Loucy (cell line): ENCODE measurements around the gene IDH3G.

Experiments
- H2AFZ ChIP-seq: fragments of 200-600 bp; sonication (generic); 2 replicates; pipeline ENCODE4 v1.6.0; 2016; ENCODE audit warnings: antibody characterized with exemption, mild to moderate bottlenecking, low read length, moderate library complexity
- H3F3A ChIP-seq: fragments of 200-600 bp; 2 replicates; pipeline ENCODE4 v1.6.0; 2016; ENCODE audit warnings: antibody characterized with exemption, low read depth, mild to moderate bottlenecking
- H3K27me3 ChIP-seq: fragments of 200-600 bp; sonication (generic); 2 replicates; pipeline ENCODE4 v1.6.1; 2014; ENCODE audit warnings: low read length, mild to moderate bottlenecking; ENCODE audit not compliant: insufficient read depth, poor library complexity, severe bottlenecking
- H3K36me3 ChIP-seq: fragments of 200-600 bp; sonication (generic); 2 replicates; pipeline ENCODE4 v1.6.1; 2016; ENCODE audit warnings: low read length; ENCODE audit not compliant: insufficient read depth
- H3K4me1 ChIP-seq: fragments of 200-600 bp; sonication (generic); 2 replicates; pipeline ENCODE4 v1.5.1; 2014; ENCODE audit warnings: low read length, mild to moderate bottlenecking; ENCODE audit not compliant: insufficient read depth, poor library complexity, severe bottlenecking
- H3K4me2 ChIP-seq: fragments of 200-600 bp; sonication (generic); 2 replicates; pipeline ENCODE4 v1.6.0; 2014; ENCODE audit warnings: antibody characterized with exemption, low read length, low read depth, mild to moderate bottlenecking; ENCODE audit not compliant: poor library complexity, severe bottlenecking
- H3K4me3 ChIP-seq: fragments of 200-600 bp; sonication (generic); 2 replicates; pipeline ENCODE4 v1.5.1; 2014; ENCODE audit warnings: low read length, mild to moderate bottlenecking, mixed read lengths; ENCODE audit not compliant: poor library complexity, severe bottlenecking
- H3K79me2 ChIP-seq: fragments of 200-600 bp; sonication (generic); 2 replicates; pipeline ENCODE4 v1.6.1; 2014; ENCODE audit warnings: low read length; ENCODE audit not compliant: insufficient read depth
- H3K9ac ChIP-seq: fragments of 200-600 bp; sonication (generic); 2 replicates; pipeline ENCODE4 v1.6.0; 2014; ENCODE audit warnings: mild to moderate bottlenecking, low read depth, low read length, moderate library complexity; ENCODE audit not compliant: poor library complexity, severe bottlenecking
- H3K9me2 ChIP-seq: fragments of 200-600 bp; sonication (generic); replicated peaks from 2 replicates; pipeline ENCODE4 v1.6.1; 2016; ENCODE audit warnings: low read depth, low read length, mixed read lengths
- H3K9me3 ChIP-seq: fragments of 200-600 bp; sonication (generic); 2 replicates; pipeline ENCODE4 v1.6.1; 2014; ENCODE audit warnings: mild to moderate bottlenecking, antibody characterized with exemption, low read length, low read depth; ENCODE audit not compliant: insufficient read depth
- H4K20me1 ChIP-seq: fragments of 200-600 bp; sonication (generic); 2 replicates; pipeline ENCODE4 v1.6.0; 2014; ENCODE audit warnings: antibody characterized with exemption, low read length, mild to moderate bottlenecking; ENCODE audit not compliant: insufficient read depth, poor library complexity, severe bottlenecking
- EZH2phosphoT487 ChIP-seq: fragments of 200-600 bp; IDR thresholded peaks from 2 replicates; pipeline ENCODE4 v1.6.1; 2018; ENCODE audit warnings: antibody characterized with exemption, mild to moderate bottlenecking, moderate library complexity, borderline replicate concordance
- TF ChIP-seq, protein P1 (sequence below): fragments of 200-600 bp; sonication (generic); conservative IDR thresholded peaks from 2 replicates; pipeline ENCODE4 v1.5.1; 2014; ENCODE audit warnings: mild to moderate bottlenecking, antibody characterized with exemption, low read length

Gene IDH3G

DNA sequence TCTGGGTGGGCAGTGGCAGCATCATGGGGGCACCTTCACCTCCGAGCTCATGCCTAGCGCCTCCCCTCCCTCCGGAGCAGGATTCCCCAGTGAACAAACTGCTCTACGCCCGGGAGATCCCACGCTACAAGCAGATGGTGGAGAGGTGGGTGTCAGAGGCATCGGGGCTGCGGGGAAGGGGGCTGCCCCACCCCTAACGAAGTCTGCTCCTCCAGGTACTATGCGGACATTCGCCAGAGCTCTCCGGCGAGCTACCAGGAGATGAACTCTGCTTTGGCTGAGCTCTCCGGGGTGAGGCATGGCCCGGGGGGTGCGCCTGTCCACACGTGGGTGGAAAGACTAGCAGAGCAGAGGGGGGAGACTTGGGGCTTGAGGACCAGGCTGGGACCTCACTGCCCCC is 16.0 kb downstream of the IDH3G start:
- no peaks in the 10 kb centered on the region for H3K9me2 ChIP-seq
- no peaks in the 10 kb centered on the region for H4K20me1 ChIP-seq
- no peaks in the 10 kb centered on the region for H3K27me3 ChIP-seq
- no peaks in the 10 kb centered on the region for H3K4me1 ChIP-seq
- H3K4me3 ChIP-seq: no peak overlapping the region
- no peaks in the 10 kb centered on the region for H3K79me2 ChIP-seq
- no peak overlapping the region for H3K4me2 ChIP-seq
- H2AFZ ChIP-seq: no peak overlapping the region
- H3K9ac ChIP-seq: no peak overlapping the region
- H3K36me3 ChIP-seq: no peaks in the 10 kb centered on the region
- no peaks in the 10 kb centered on the region for H3F3A ChIP-seq
- no peaks in the 10 kb centered on the region for H3K9me3 ChIP-seq
- no peak for TF ChIP-seq EZH2phosphoT487
- TF ChIP-seq, protein P1, sequence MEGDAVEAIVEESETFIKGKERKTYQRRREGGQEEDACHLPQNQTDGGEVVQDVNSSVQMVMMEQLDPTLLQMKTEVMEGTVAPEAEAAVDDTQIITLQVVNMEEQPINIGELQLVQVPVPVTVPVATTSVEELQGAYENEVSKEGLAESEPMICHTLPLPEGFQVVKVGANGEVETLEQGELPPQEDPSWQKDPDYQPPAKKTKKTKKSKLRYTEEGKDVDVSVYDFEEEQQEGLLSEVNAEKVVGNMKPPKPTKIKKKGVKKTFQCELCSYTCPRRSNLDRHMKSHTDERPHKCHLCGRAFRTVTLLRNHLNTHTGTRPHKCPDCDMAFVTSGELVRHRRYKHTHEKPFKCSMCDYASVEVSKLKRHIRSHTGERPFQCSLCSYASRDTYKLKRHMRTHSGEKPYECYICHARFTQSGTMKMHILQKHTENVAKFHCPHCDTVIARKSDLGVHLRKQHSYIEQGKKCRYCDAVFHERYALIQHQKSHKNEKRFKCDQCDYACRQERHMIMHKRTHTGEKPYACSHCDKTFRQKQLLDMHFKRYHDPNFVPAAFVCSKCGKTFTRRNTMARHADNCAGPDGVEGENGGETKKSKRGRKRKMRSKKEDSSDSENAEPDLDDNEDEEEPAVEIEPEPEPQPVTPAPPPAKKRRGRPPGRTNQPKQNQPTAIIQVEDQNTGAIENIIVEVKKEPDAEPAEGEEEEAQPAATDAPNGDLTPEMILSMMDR: no peak

DNA sequence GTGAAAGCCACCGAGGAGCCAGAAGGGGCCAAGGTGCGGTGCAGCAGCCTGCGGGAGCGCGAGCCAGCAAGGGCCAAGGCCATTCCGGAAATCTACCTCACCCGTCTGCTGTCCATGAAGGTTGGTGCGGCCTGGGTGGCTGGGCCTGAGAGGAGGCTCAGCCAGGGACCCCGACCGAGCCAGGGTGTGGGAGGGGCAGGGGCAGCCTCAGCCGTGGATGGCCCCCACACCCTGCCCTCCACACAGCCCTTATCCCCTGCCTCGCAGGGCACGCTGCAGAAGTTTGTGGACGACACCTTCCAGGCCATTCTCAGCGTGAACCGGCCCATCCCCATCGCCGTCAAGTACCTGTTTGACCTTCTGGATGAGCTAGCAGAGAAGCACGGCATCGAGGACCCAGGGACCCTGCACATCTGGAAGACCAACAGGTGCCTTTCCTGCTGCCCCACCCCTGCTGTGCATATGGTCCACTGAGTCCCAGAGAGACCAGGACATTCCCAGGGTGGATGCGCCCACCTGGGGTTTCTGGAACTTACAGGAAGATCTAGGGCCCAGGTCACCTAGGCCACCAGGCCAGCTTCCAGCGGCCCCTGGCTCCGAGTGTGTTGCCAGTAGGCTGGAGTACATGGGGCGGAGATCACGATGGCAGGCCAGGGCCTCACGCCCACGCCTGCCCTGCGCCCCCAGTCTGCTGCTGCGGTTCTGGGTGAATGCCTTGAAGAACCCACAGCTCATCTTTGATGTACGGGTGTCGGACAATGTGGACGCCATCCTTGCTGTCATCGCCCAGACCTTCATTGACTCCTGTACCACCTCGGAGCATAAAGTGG is 16.7 kb downstream of the IDH3G start:
- no peaks in the 10 kb centered on the region for H4K20me1 ChIP-seq
- no peaks in the 10 kb centered on the region for H3F3A ChIP-seq
- H3K4me3 ChIP-seq: no peak overlapping the region
- H3K4me2 ChIP-seq: no peak overlapping the region
- H3K9ac ChIP-seq: no peak overlapping the region
- no peaks in the 10 kb centered on the region for H3K4me1 ChIP-seq
- no peaks in the 10 kb centered on the region for H3K36me3 ChIP-seq
- no peaks in the 10 kb centered on the region for H3K27me3 ChIP-seq
- no peak overlapping the region for H2AFZ ChIP-seq
- no peaks in the 10 kb centered on the region for H3K9me3 ChIP-seq
- no peaks in the 10 kb centered on the region for H3K9me2 ChIP-seq
- no peaks in the 10 kb centered on the region for H3K79me2 ChIP-seq
- TF ChIP-seq, protein P1: no peak
- TF ChIP-seq EZH2phosphoT487: no peak

DNA sequence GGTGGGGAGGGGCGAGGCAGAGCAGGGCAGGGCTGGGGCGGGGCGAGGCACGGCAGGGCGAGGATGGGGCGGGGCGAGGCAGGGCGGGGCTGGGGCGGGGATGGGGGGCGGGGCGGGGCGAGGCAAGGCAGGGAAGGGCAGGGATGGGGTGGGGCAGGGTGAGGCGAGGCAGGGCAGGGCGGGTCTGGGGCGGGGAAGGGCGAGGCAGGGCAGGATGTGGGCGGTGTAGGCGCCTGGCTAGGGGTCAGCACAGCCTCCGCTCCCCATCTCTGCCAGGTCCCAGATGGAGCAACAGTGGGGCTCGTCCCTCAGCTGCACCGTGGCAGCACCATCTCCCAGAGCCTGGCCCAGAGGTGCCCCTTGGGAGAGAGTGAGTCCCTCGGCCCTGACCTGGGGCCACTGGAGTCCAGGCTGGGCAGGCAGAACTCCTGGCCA is 17.5 kb downstream of the IDH3G start:
- Histone ChIP-seq H3K27me3 (no peaks in the 10 kb centered on the region), H2AFZ (no peak overlapping the region), H3F3A (no peaks in the 10 kb centered on the region), H3K9me2 (no peaks in the 10 kb centered on the region), H3K4me1 (no peaks in the 10 kb centered on the region), H3K4me3 (no peak overlapping the region), H3K79me2 (no peaks in the 10 kb centered on the region), H4K20me1 (no peaks in the 10 kb centered on the region), H3K9me3 (no peaks in the 10 kb centered on the region), H3K9ac (no peak overlapping the region), H3K36me3 (no peaks in the 10 kb centered on the region), H3K4me2 (no peak overlapping the region)
- TF ChIP-seq, protein P1: no peak
- no peak for TF ChIP-seq EZH2phosphoT487
